Activated T-cell treated with anti-CD3 and anti-CD28 coated beads, Interleukin-2, amount 50 U/mL, for 4 hours (primary cell): ENCODE measurements around the gene CSMD2. TPM values are rescaled to one million over a fixed set of nuclear protein-coding genes. Genes with fewer than 3 reads are reported as not detected.

Experiments used
- ATAC-seq, 2 donors: fragments of 200-7000 bp; cut with Tn5 transposase; one replicate each; pipeline ENCODE4 v1.10.0; 2021
- DNase-seq: peaks from one replicate; pipeline ENCODE4 v3.0.0-alpha.2; 2020
- H3K27me3 Mint-ChIP-seq: one replicate; pipeline ENCODE4 v1.8.0; 2021; ENCODE audit warnings: low read depth, mixed read lengths
- H3K36me3 Mint-ChIP-seq: one replicate; pipeline ENCODE4 v1.8.0; 2022; ENCODE audit warnings: mixed read lengths; ENCODE audit not compliant: insufficient read depth
- H3K4me1 Mint-ChIP-seq: one replicate; pipeline ENCODE4 v1.8.0; 2021; ENCODE audit warnings: low read depth, mixed read lengths
- H3K4me3 Mint-ChIP-seq: one replicate; pipeline ENCODE4 v1.8.0; 2021; ENCODE audit warnings: mild to moderate bottlenecking, moderate library complexity, mixed read lengths
- H3K9me3 Mint-ChIP-seq: one replicate; pipeline ENCODE4 v1.8.0; 2021; ENCODE audit warnings: mixed read lengths
- total RNA-seq, 3 donors: library from RNA; stranded (reverse); gene quantifications; one replicate each; pipeline ENCODE4 v1.2.1, GENCODE V29; 2021

The CSMD2 gene
- total RNA-seq, 3 donors from 2014 or later: not detected

GRCh38 chr1:33716976-33717688, 447.9 kb downstream of the CSMD2 start:
- Mint-ChIP-seq H3K4me1 (no peaks in the 10 kb centered on the region), H3K4me3 (no peak overlapping the region), H3K36me3 (no peaks in the 10 kb centered on the region), H3K27me3 (peaks cover 5% of the 10 kb centered on the region), H3K9me3 (no peaks in the 10 kb centered on the region)
- ATAC-seq: no peak
- no peak for DNase-seq

DNA sequence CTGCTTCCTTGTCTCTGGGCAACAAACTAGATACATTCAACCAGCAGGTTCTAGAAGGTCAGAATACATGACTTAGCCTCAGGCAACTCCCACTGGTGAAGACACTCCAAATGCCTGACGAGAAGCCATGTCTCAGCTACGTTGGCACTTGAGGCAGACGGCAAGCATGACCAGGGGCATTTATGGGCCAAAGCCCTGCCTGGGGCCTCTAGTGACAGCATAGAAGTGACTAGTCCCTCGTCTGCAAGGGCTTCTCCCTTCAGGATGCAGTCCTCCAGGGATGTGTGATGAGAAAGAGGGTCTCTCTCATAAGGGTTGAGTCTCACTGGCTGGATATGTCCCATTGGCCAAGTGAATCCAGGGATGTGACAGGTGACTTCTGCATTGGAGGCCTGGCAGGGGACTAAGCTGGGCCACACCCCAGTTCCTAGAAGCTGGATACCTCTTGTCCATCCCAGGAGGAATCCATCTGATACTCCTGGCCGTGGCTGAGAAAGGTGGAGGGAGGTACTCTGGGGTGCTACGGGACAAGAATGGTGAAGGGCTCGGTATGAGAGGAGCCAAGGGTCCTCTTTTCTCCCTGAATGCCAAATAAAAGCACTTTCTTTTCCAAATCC, 449.7 kb downstream of the CSMD2 start:
- Mint-ChIP-seq H3K4me3 (no peak overlapping the region), H3K36me3 (no peaks in the 10 kb centered on the region), H3K27me3 (peaks cover 13% of the 10 kb centered on the region)

DNA sequence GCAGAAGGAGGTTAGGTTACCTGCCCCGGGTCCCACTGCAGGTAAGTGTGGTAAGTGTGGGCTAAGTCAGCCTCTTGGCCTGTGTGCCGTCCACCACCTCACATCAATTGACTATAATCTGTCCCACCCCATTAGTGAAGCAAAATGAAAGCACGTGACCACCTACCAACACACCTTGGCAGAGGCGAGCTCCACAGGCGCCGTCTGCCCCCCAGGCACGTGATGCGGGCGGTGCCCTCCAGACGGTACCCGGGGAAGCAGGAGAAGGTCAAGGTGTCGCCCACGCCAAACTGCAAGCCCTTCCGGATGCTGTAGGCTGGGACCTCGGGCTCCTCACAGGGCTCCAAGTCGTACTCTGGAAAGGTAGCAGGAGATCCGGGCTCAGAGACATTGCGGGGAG, 450.6 kb downstream of the CSMD2 start:
- H3K27me3 Mint-ChIP-seq: peaks cover 15% of the 10 kb centered on the region
- no peak overlapping the region for H3K4me3 Mint-ChIP-seq
- H3K9me3 Mint-ChIP-seq: no peaks in the 10 kb centered on the region
- no peak for DNase-seq
- ATAC-seq: no peak
- H3K4me1 Mint-ChIP-seq: no peaks in the 10 kb centered on the region
- H3K36me3 Mint-ChIP-seq: no peaks in the 10 kb centered on the region

More for the DNA sequence above, 449.7 kb downstream of the CSMD2 start:
- ATAC-seq (no peak), DNase-seq (no peak)
- Mint-ChIP-seq H3K4me1 (no peaks in the 10 kb centered on the region), H3K9me3 (no peaks in the 10 kb centered on the region)

DNA sequence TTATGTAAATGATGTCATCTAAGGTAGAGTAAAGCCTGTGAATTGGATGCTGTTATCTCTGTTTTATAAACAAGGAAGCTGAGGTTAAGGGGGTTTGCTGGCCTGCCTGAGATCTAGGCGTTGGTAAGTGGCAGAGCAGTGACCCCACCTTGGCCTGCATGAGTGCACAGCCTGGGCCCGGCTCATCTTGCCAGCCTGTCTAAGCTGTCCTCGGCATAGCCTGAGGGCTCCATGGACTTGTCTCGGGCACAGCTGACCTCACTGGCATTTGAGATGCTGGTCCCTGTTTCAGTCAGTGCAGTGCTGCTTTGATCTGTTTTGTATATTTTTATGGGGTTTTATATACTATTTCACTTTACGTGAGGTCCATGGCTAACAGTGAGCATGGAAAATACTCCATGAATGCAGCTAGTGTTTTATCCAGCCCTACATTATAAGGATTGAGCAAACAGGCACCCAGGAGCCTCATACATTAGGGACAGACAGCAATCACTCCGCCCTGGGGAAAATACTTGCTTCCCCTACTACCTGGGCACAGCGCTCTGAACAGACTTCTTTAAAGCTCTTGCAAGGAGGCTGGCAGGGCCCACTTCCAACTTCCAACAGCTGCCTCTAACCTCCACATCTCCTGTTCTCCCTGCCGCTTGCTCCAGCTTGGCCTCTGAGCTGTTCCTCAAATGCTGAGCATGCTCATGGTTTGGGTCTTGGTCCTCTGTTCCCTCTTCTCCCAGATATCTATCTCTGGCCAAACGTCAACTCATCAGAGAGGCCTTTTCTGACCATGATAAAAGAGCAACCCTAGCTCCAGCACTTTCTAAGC, 451.8 kb downstream of the CSMD2 start:
- Mint-ChIP-seq H3K4me1 (no peaks in the 10 kb centered on the region), H3K9me3 (no peaks in the 10 kb centered on the region), H3K27me3 (peaks cover 21% of the 10 kb centered on the region), H3K36me3 (no peaks in the 10 kb centered on the region), H3K4me3 (no peak overlapping the region)
- DNase-seq (no peak), ATAC-seq (no peak)

GRCh38 chr1:33712186-33712585, 452.8 kb downstream of the CSMD2 start:
- peaks cover 28% of the 10 kb centered on the region for H3K27me3 Mint-ChIP-seq
- no peaks in the 10 kb centered on the region for H3K36me3 Mint-ChIP-seq
- no peaks in the 10 kb centered on the region for H3K4me1 Mint-ChIP-seq
- ATAC-seq: no peak
- DNase-seq: no peak
- H3K4me3 Mint-ChIP-seq: no peak overlapping the region
- no peaks in the 10 kb centered on the region for H3K9me3 Mint-ChIP-seq

DNA sequence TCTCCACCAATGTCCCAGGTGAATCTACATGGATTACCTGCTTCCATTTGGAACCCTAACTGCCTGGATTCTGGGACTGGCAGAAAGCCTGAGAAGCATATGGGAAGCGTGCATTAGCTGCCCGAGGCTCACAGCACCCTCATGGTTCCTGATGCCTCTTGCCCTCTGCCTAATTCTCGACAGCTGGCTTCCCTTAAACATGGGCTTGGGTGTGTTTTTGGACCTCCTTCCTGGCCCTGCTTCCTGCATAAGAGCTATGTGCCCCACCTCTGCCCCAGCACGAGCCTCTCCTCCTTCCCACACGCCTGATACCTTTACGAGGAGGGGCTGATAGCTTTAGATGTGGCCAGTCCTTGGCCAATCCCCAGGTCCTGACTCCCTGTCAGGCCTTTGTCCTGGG, 453.5 kb downstream of the CSMD2 start:
- no peak for ATAC-seq
- H3K4me3 Mint-ChIP-seq: no peak overlapping the region
- DNase-seq: no peak
- H3K36me3 Mint-ChIP-seq: no peaks in the 10 kb centered on the region
- peaks cover 32% of the 10 kb centered on the region for H3K27me3 Mint-ChIP-seq
- no peaks in the 10 kb centered on the region for H3K4me1 Mint-ChIP-seq
- H3K9me3 Mint-ChIP-seq: no peaks in the 10 kb centered on the region

DNA sequence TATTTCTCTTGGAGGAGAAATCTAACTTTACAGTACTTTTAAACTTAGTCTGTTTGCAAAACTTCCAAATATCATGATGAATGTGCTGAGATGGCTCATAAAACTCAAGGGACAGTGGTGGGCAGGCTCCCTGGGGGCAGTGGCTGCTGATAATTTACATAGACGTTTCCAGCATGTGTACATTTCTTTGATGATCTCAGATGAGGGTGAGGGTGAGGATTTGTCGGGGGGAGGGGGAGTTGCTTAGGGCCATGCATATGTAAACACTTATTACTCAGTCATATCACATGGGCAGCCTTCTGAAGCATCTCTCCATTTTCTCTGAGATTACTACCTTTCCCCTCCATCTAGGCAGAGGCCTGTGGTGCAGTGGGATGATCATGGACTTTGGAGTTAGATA, 454.1 kb downstream of the CSMD2 start:
- H3K4me3 Mint-ChIP-seq: no peak overlapping the region

DNA sequence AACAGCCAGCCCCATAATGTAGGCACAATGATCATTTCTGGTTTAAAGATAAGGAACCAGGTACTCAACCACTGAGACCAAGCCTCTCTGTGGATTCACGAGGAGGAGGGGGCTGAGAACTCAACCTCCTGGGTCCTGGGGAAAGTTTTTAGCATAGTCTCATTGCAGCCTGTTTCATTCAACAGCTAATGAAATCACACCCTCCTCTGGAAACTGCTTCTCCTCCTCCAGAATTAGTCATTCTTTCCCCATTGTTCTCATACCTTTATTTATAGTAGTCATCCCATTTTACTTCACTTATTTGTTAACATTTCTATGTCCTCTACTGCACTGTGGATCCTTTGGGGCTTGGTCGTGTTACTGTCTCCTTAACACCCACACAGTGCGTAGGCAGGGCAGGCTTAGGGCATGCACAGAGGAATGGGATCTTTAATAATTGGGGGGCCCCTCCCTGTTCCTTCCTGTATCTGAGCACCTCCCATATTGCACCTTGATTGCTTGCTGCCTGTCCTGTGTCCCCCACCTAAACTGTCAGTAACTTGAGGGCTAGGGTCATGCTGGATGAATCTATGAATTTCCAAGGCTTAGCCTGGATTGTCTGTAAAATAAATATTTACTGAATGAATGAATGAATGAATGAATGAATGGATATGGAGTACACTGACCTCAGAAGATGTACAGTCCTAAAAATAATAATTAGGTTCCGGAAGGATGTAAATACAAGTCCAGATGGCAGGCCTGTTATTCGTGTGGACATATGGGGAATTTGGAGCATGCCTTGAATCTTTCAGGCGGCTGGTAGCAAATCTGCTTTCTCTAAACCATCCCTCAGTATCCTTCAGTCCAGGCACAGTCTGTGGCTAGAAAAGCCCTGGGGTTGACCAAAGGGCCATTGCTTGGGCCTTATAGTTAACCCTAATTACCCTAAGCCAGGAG, 455.0 kb downstream of the CSMD2 start:
- ATAC-seq: no peak
- DNase-seq: no peak
- no peaks in the 10 kb centered on the region for H3K4me1 Mint-ChIP-seq
- H3K27me3 Mint-ChIP-seq: peaks cover 32% of the 10 kb centered on the region
- no peak overlapping the region for H3K4me3 Mint-ChIP-seq
- no peaks in the 10 kb centered on the region for H3K9me3 Mint-ChIP-seq
- H3K36me3 Mint-ChIP-seq: no peaks in the 10 kb centered on the region

More for the DNA sequence above, 454.1 kb downstream of the CSMD2 start:
- Mint-ChIP-seq H3K9me3 (no peaks in the 10 kb centered on the region), H3K27me3 (peaks cover 32% of the 10 kb centered on the region), H3K4me1 (no peaks in the 10 kb centered on the region), H3K36me3 (no peaks in the 10 kb centered on the region)
- ATAC-seq (no peak), DNase-seq (no peak)

DNA sequence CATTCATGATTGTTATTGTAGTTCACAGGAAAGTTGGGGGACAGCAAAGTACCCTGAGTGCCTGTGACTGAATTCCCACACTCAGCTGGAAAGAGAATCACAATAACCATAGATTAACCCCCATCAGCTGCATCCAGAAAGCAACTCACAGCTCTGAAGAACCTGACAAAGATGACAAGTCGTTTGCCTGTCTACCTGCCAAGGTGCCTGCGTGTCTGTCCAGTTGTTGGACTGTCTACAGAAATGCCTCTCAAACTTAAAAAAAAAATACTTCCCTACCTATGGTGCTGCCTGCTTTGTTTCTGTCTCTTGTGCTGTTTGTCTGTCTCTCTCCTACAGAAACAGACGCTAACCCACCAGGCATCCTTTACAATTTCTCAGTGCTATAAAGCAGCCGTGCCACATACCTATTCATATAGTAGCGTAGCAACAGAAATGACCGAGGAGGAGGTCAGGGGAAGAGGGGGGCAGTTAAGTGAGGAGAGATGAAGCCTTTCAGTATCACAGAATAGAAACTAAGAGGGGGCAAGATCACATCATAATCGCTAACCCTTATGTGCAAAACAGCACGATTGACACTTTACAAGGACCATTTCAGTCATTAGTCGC, 455.8 kb downstream of the CSMD2 start:
- no peaks in the 10 kb centered on the region for H3K4me1 Mint-ChIP-seq
- no peak overlapping the region for H3K4me3 Mint-ChIP-seq
- peaks cover 32% of the 10 kb centered on the region for H3K27me3 Mint-ChIP-seq
- H3K36me3 Mint-ChIP-seq: no peaks in the 10 kb centered on the region
- DNase-seq (no peak), ATAC-seq (no peak)
- H3K9me3 Mint-ChIP-seq: no peaks in the 10 kb centered on the region

DNA sequence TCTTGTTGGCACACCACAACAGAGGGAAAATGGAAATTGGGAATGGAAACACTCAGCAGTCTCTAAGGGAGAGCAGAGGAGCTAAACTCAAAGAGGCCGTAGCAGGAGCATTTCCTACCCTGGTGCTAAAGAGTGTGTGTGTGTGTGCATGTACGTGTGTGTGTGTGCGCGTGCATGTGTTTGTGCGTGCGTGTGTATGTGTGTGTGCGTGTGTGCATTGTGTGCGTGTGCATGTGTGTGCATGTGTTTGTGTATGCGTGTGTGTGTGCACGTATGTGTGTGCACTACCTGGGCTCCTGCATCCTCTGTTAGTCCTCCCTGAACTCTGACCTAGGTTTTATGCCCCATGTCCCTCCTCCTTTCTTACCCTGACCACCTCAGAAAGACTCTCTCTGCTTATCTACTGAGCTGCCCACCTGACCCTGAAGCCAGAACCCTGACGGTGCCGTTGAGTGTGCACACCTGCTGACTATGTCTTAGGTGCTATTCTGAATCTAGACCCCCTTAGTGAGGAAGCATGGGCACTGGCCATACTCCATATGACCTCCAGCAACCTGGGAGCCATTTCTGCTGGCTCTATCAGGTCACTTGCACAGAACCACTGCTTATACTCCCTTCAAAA, 458.3 kb downstream of the CSMD2 start:
- DNase-seq: no peak
- Mint-ChIP-seq H3K4me3 (no peak overlapping the region), H3K4me1 (no peaks in the 10 kb centered on the region), H3K36me3 (no peaks in the 10 kb centered on the region), H3K27me3 (peaks cover 26% of the 10 kb centered on the region), H3K9me3 (no peaks in the 10 kb centered on the region)
- ATAC-seq: no peak

DNA sequence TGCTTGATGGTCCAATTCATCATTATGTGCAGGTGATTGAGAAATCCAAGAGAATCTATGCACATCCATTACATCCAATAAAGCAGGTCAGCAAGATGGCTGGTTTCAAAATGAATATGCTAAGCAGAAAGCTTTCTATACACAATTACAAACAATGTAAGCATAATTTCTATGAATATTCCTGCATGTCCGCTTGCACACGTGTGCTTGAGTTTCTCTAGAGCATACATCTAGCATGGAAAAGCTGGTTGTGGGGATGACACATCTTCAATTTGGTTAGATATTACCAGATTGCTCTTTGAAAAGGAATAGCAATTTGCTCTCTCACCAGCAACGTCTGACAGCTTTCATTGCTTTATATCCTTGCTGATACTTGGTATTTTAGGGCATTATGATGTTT, 461.6 kb downstream of the CSMD2 start:
- H3K27me3 Mint-ChIP-seq: peaks cover 12% of the 10 kb centered on the region
- ATAC-seq: no peak
- DNase-seq: no peak
- H3K4me3 Mint-ChIP-seq: no peak overlapping the region
- H3K4me1 Mint-ChIP-seq: no peaks in the 10 kb centered on the region
- H3K9me3 Mint-ChIP-seq: no peaks in the 10 kb centered on the region
- no peaks in the 10 kb centered on the region for H3K36me3 Mint-ChIP-seq

- Mint-ChIP-seq H3K4me3 (no peak overlapping the region), H3K27me3 (peaks cover 12% of the 10 kb centered on the region), H3K36me3 (no peaks in the 10 kb centered on the region), H3K4me1 (no peaks in the 10 kb centered on the region), H3K9me3 (no peaks in the 10 kb centered on the region)
- ATAC-seq (no peak), DNase-seq (no peak)
These were observed 466.5 kb downstream of the CSMD2 start for GRCh38 chr1:33698361-33699035.

- Mint-ChIP-seq H3K4me3 (no peak overlapping the region), H3K27me3 (peaks cover 12% of the 10 kb centered on the region), H3K4me1 (no peaks in the 10 kb centered on the region), H3K9me3 (no peaks in the 10 kb centered on the region), H3K36me3 (no peaks in the 10 kb centered on the region)
- DNase-seq (no peak), ATAC-seq (no peak)
These were observed 467.2 kb downstream of the CSMD2 start for GRCh38 chr1:33697816-33698215.
